CD4-positive, alpha-beta T cell treated with Interleukin-2 at 100 ng/mL for 4 hours (primary cell): Measurements from ENCODE around the gene TLR9.

Experiments
- DNase-seq: peaks from one replicate; pipeline ENCODE4 v3.0.0-alpha.2; 2020; ENCODE audit warnings: low spot score

TLR9 gene

GRCh38 chr3:52172262-52172757, 53.1 kb downstream of the TLR9 start:
- DNase-seq = no peak

- DNase-seq = no peak
These were observed 53.8 kb downstream of the TLR9 start for GRCh38 chr3:52171514-52172261.
